GM18867 (cell line): ENCODE results near the gene UNC79.

Experiments
- ATAC-seq: cut with Tn5 transposase; IDR thresholded peaks from one replicate; pipeline ENCODE4 v1.9.1; 2021; ENCODE audit warnings: mild to moderate bottlenecking, moderate library complexity; ENCODE audit not compliant: unreplicated experiment

The UNC79 gene

DNA sequence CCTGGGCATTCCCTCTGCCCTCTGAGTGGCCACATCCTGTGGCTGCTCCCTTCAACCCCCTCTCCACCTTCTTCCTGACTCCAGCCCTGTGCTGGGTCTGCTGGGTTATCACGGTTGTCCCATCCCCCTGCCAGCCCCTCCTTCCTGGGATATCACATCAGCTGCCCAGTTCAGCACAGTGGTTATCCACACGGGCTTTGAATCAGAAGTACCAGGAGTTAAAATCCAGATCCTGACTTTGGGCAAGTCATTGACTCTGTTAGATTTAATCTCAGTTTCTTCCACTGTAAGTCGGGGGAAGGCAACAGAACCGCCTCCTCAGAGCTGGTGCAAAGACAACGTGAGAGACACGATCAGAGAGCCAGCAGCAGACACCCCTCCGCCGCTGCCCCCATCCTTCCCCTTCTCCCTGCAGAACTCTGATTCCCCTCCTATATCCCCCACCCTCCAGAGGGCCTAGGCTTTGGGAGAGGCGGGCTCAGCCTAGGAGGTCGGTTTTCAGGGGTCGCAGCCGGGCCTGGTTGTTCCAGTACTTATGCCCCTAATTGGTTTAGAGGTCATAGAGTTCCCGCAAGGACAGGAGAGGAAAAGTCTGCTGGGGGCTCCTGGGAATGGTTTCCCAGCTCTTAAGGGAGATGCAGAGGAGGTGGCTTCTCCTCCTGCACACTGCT, 315.0 kb downstream of the UNC79 start:
- ATAC-seq = no peak

- ATAC-seq = no peak
Measured at GRCh38 chr14:93747102-93747501, 316.4 kb downstream of the UNC79 start.

GRCh38 chr14:93747560-93747959, 316.8 kb downstream of the UNC79 start:
- ATAC-seq = no peak

GRCh38 chr14:93748208-93749075, 317.7 kb downstream of the UNC79 start:
- no peak for ATAC-seq

- no peak for ATAC-seq
Measured at GRCh38 chr14:93749076-93749420, 318.3 kb downstream of the UNC79 start.

DNA sequence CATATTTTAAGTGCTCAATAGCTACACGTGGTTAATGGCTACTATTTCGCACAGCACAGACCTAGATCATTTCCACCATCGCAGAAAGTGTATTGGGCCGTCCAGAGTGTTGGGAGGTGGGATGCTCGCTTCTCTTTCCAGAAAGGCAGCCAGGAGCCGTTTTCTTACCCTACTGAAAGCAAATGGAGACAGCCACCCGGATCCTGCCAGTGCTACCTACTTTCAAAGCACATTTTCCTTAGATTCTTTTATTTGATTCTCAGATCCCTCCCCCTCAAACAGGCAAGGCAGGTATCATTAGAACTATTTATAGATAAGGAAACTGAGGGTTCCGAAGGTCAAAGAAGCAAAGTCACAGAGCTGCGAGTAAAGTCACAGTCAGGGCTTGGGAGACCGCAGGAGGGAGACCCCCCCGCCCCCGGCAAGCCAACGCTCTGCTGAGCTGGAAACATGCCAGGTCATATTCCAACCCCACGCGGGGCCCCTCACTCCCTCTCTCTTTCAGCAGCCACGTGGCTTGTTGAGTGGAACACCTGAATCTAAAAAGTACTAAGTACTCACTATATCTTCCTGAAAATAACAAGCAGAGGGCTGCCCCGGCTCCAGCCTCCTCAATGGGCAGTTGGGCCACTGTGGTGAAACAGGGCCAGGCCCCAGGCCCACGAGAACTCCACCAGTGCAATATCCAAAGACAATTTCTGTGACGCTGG, 321.4 kb downstream of the UNC79 start:
- no peak for ATAC-seq

DNA sequence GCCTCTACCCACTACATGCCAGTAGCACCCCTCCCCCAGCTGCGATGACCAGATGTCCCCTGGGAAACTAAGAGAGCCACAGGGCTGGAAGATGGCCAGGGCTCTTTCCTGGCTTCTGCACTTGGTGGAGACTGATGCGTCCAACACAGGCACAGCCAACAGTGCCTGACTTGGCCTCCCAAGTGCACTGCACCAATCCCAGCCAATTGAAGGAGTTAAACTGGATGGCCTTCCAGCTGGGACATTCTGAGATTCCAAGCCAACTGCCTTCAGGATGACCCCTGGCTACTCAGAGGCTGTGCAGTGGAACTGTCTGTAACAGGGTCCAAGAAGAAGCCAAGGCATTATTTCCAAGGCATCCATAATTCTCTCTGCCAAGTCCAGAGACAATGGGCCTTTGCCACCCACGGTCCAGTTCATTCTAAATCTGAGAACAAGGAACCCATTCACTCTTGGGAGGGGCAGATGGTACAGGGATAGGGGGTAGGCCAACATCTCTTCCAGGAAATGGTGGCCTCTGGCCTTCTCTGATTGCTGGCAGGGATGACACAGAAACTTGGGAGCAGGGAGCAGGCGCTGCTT, 322.3 kb downstream of the UNC79 start:
- ATAC-seq = no peak

DNA sequence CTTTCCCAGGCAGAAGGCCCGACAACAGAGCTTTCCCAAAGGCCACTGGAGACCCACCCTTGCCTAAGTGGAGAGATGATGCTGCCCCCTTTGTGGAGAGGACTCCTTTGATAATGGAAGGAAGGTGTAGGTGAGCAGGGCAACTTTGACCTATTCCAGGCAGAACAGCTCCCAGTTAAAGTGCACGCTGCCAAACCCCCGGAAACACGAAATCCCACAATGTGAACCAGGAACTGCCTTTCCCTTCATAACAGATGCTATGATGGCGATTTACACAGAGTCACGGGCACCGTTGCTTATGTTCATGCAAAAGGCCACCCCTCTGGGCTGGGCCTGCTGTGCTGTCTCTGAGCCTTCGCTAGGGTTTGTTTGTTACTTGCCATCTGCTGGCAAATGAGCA, 322.9 kb downstream of the UNC79 start:
- no peak for ATAC-seq

DNA sequence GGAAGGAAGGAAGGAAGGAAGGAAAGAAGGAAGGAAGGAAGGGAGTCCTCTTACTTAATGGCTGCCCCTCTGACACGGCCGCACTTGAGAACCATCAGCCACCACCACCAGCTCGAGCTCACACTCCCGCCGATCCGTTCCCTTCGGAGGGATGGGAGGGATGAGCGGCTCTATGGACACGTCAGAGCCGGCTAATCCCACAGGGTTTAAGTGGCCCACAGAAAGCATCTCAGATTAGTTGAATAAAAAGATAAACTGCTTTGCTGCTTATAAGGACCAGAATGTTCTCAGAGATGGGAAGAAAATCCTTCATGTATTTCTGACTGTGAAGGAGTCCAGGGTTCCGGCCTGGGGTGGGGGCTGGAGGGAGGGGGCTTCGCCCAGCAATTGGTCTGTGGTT, 326.5 kb downstream of the UNC79 start:
- no peak for ATAC-seq
